HG03039 (cell line): ENCODE results near the gene FRMD4A.
A peak's percentile ranks its signal among the peaks of the same experiment; 100 is the strongest.
"Not testable (repeated sequence)": the region's sequence is repeated elsewhere in the genome, so short reads cannot be mapped to it uniquely, and the experiment has no call there.

ENCODE experiments used
- ATAC-seq: cut with Tn5 transposase; IDR thresholded peaks from one replicate; pipeline ENCODE4 v1.9.1; 2021; ENCODE audit warnings: mild to moderate bottlenecking, moderate library complexity; ENCODE audit not compliant: unreplicated experiment

Gene FRMD4A

DNA sequence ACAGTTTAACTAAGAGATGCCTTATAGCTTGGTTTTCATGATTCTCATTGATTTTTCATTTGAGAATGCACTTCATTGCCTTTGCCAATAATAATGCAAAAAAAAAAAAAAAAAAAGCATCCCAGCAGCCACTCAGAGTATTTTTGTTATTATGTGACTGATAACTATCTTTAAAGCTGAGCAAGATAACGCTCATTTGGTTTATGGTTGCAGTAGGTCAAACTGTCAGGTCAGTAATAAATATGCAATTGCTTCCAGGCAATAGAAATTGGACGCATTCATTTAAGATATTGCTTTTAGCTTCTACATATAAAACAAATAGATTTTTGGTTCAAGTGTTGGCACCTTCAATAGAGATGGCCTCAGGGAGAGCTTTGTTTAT is 528.8 kb downstream of the FRMD4A start:
- ATAC-seq: no peak

DNA sequence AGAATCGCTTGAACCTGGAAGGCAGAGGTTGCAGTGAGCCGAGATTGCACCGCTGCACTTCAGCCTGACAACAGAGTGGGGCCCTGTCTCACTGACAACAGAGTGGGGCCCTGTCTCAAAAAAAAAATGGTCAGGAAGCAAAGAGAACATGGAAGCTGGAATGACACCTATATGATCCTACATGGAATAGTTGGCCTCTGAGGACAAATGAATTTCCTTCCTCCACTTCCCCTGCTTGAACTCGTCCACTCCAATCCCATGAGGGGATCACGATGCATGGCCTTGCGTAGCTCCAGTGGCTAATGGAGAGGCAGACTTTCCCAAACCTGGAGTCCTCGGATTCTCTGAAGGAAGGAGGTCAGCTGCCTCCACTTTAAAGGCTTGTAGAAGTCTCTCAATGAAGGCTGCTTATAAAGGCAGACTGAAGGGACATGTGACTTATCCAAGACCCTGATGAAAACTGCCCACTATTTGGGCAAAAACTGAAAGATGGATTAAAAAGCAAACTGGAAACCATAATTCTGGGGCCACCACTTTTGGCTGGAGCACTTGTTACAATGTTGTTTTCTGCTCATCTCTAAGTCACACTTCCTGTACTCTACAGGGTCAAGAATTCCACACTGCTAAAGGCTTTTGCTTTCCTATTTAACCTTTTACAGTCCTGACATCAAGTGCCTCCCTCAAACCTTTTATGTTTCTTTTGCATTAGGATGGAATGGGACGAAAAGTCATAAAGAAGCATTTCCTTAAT is 529.4 kb downstream of the FRMD4A start:
- ATAC-seq: no peak

DNA sequence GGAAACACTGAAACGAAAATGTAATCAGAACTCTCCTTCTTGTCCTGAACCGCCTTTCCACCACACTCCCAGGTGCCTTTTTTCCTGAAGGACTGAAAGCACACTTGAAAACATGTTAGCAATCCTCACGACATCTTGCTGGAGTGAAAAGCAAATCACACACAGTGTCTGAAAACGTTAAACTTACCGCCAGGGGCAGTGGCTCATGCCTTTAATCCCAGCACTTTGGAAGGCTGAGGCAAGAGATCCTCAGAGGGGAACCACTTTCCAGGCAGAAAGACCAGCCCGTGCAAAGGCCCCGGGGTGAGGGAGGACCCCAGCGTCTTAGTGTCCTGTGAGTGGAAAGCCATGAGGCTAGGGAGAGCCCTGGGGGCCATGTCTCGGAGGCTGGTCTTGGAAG is 533.6 kb downstream of the FRMD4A start:
- ATAC-seq: no peak

- no peak for ATAC-seq
Measured at GRCh38 chr10:13795653-13796555, 534.8 kb downstream of the FRMD4A start.

- no peak for ATAC-seq
Measured at GRCh38 chr10:13794992-13795612, 535.6 kb downstream of the FRMD4A start.

DNA sequence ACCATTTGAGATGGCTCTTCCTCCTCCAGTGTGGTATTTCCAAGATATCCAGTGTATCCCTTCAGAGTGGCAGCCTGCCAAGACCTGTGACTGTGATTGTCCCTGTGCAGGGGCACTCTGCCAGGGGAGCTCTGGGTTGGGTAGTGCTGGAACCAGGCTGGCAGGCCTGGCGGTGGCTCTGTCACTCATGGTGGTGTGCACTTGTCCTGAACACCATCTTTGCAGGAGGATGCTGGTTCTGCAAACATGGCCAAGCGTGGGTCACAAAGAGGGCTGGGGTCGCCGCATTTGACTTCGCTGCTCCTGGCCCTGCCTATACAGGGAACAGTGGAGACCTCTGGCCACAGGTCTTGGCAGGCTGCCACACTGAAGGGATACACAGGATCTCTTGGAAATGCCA is 538.7 kb downstream of the FRMD4A start:
- no peak for ATAC-seq

DNA sequence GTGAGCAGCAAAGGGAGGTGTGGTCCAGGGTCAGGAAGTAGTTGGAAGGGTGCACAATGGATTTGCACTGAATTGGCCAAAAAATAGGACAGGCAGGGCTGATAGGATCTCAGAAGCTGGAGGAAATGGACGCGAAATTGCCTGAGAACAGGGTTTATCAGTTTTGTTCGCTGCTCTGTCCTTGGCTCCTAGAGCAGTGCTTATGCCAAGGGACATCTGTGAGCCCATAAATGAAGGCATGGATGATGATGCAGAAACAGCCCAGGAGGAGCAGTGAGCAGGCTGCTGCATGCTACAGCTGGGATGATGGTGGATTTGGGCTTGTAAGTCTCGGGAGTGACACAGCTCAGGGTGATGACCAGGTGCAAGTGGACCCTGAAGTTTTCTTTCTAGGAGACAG is 539.2 kb downstream of the FRMD4A start:
- no peak for ATAC-seq

- ATAC-seq: no peak
Measured at GRCh38 chr10:13790196-13790595, 540.5 kb downstream of the FRMD4A start.

GRCh38 chr10:13789448-13789829 is 541.3 kb downstream of the FRMD4A start:
- ATAC-seq: no peak

DNA sequence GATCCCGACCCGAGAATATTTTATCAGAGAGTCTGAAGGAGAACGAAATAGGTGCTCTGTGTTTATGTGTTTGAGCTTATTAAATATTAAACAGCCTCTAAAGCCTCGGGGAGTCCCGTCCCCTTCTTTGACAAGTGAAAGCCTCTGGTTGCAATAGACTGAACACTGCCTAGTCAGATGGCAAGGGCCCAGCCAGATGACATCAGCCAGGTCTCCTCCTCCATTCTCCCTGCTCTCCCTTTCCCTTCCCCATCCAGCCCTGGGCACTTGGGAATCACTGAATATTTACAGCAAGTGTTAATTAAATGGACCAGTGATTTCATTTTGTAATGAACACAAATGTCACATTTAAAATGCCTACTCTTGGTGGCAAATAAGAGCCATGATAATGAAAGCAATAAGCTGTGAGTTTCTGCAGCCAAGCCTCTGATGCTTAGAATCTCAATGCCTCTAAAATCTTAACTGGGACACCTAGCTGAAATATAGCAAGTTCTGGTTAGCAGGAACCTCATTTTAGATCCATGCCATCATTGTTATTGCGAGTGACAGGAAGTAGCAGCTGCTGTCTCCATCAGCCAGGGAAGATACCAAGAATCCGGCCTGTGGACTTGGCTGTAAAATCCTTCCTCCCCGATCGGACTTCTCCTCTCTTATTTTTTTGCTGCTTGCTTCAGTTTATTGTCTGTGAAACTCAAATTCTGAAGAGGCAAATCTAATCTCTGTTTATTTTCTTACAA is 541.8 kb downstream of the FRMD4A start:
- no peak for ATAC-seq

GRCh38 chr10:13788320-13788600 is 542.5 kb downstream of the FRMD4A start:
- ATAC-seq: no peak

DNA sequence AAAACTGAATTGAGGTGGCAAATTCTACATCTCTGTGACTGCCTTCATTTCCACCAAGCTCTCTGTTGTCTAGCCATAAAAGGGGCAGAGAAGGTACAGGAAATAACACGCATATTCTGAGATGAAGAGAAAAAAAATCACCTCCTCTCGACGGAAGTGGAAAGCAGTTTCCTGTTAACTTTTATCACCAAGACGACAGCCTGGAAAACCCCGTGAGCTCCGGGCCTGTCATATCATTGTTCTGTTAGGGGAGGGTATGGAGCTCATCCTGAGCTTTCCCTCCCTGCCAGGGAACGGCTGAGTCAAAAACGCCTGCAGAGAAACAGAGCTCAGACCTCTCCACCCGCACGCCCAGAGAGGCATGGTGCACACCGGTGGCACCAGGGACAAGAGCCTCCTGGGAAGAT is 543.7 kb downstream of the FRMD4A start:
- peak; percentile 65 for ATAC-seq

- no peak for ATAC-seq
Measured at GRCh38 chr10:13784067-13784466, 546.7 kb downstream of the FRMD4A start.

- ATAC-seq: no peak
Measured at GRCh38 chr10:13779748-13780147, 551.0 kb downstream of the FRMD4A start.

DNA sequence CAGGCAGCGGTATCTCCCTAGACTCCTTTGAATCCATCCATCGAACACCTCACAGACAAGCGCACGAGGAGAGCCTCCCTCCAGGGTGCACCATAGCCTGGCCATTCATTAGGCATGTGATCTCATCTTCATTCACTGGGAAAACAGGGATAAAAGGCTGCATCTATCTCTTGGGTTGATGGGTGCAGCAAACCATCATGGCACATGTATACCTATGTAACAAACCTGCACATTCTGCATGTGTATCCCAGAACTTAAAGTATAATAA is 552.1 kb downstream of the FRMD4A start:
- not testable (repeated sequence) for ATAC-seq

DNA sequence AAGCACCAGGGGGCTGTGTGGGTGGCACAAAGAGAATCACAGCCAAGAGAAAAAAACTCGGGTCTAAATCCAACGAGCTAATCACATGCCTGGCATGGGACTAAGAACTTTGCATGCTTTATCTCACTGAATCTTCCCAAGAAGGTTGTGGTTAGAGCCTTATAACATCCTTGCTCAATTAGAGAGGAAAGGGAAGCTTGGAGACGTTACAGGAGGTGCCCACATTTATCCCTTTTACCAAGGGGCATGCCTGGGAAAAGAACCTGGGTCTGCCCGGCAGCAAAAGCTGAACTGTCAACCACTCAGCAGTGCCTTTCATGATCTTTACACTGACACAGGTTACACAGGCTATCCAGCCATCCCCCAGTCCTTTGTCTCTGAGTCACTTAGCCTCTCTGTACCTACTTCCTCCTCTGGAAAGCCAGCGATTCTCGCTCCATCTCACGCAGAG is 553.8 kb downstream of the FRMD4A start:
- ATAC-seq: peak; percentile 52

- no peak for ATAC-seq
Measured at GRCh38 chr10:13775786-13776775, 554.6 kb downstream of the FRMD4A start.

- no peak for ATAC-seq
Measured at GRCh38 chr10:13774303-13774893, 556.3 kb downstream of the FRMD4A start.

- ATAC-seq: no peak
Measured at GRCh38 chr10:13773496-13774170, 557.1 kb downstream of the FRMD4A start.
